GM18517 (cell line): Measurements from ENCODE around the gene SPATA13.
"Not testable (repeated sequence)": the region's sequence is repeated elsewhere in the genome, so short reads cannot be mapped to it uniquely, and the experiment has no call there.

Experiments used
- ATAC-seq: cut with Tn5 transposase; IDR thresholded peaks from one replicate; pipeline ENCODE4 v1.9.1; 2021; ENCODE audit warnings: mild to moderate bottlenecking, moderate library complexity; ENCODE audit not compliant: unreplicated experiment

Gene SPATA13

DNA sequence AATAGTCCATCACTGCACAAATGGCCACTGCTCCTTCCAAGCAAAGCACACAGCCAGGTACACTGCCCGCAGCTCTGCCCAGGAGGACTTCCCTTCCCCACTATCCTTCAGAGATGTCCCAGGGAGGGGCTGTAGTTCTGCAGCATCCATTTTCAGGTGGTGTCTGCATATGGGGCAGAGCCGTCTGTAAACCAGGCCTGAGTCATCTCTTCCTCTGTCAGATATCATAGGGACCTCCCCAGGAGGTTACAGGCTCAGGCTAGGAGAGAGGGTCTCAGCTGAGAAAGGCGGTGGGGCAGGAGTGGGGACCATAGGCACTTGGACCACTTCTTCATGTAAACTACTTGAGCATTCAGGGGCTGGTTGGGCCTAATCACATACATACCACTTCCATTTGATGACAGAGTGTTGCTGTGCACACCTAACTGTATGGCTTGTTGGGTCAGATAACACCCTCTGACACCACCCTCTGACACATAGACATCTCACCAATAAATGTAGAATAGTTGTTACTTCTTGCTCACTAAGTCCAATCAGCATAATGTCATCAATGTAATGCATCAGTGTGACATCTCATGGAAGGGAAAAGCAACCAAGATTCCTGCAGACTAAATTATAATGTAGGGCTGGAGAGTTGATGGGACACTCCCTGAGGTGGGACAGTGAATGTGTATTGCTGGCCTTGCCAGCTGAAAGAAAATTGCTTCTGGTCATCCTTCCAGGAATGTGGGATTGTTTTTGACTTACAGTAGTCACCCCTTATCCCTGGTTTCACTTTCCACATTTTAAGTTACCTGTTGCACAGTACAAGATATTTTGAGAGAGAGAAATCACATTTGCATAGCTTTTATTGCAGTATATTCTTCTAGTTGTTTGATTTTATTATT, 189.5 kb downstream of the SPATA13 start:
- not testable (repeated sequence) for ATAC-seq

DNA sequence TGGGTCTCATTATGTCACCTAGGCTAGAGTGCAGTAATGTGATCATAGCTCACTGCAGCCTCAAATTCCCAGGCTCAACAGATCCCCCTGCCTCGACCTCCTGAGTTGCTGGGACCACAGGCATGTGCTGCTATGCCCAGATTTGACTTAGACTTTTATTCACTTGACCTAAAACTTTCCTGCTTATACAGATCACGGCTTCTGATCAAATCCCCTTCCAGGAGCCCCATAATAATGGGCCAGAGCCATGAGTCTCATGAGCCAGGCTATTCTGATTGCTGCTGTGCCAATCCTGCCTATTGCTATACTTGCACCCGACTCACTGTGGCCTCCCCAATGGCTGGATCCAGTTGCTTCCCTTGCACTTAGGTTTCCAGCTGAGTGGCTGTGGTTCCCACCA, 190.9 kb downstream of the SPATA13 start:
- no peak for ATAC-seq

DNA sequence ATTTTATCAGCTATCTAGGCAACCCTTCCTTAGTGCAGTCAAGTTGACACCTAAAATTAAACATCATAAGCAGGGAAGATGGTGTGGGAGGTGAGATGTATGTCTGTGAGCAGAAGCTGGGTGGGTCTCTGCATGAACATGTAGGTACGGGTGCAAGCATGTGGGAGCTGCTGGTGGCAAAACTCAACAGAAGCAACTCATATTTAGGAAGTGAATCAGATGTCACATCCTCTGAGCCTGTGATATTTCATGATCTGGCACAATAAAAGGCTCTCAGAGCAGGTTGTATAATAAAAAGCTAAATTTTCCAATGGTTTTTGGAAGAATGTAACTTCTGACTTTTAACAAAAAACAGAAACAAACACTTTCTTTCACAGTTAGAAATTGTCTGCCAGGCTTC, 193.2 kb downstream of the SPATA13 start:
- ATAC-seq = no peak

DNA sequence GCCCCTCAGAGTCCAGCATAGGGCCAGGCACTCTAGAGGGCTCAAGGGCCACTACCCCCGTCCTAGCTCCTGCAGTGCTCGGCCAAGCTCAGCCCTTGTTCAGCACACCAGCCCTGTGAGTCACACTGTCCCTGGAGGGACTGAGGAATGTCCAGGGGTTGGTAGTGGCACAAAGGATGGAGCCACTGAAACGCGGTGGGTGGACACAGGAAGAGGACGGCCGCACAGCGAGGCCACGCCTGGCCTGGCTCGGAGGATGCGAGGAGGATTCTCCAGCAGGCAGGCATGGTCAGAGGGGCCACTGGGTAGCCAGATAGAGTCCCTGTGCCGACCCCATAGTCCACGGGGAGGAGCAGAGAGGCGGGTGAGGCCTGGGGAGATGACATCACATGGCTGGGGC, 194.6 kb downstream of the SPATA13 start:
- ATAC-seq = no peak

DNA sequence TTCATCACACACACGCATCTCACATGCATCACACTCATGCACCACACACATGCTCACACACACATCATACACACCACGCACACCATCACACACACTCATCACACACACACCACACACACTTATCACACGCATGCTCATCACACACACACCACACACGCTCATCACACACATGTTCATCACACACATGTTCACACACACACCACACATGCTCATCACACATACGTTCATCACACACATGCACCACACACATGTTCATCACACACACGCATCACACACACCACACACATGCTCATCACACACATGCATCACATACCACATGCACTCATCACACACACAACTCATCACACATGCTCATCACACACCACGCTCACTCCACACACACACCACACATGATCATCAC, 195.8 kb downstream of the SPATA13 start:
- no peak for ATAC-seq
